Measurements from ENCODE around the gene KRTAP20-4.

Gene KRTAP20-4

DNA sequence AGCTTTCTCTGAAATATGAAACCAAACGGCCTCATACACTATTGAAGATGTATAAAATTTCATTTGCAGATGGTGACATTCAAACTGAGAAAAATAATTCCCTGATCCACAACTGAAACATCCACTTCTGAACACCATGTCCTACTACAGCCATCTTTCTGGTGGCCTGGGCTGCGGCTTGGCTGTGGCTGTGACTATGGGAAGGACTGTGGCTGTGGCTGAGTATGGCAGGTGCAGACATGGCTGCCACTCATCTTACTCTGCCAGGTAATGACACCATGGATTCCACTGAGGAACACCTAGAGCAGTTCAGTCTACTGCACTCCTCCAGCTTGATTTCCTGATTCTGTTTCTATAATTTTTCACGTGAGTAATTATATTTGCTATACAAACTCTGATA is at the start of gene KRTAP20-4:
TSS of gene KRTAP20-4 (plus strand) at position 106 of the 400 bp plus-strand sequence.
- DNase-seq, result no peak

DNA sequence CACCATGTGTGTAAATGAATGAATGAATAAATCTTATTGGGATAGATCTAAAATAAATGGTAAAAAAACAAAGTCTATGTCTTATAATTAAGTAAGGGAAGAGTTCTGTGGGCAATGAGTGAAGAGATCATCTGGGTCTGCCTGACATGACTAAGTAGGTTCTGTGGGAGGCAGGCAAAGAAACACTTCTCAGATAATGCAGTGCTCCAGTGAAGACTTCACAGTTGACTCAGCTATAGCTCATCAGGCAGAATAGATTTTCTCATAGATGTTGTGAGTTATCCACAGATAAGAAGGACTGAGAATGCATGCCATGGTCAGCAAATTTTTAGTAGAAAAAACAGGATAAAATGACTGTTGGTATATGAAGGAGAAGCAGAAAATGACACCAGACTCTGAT is 42.7 kb upstream of the KRTAP20-4 start:
- DNase-seq, result no peak

DNA sequence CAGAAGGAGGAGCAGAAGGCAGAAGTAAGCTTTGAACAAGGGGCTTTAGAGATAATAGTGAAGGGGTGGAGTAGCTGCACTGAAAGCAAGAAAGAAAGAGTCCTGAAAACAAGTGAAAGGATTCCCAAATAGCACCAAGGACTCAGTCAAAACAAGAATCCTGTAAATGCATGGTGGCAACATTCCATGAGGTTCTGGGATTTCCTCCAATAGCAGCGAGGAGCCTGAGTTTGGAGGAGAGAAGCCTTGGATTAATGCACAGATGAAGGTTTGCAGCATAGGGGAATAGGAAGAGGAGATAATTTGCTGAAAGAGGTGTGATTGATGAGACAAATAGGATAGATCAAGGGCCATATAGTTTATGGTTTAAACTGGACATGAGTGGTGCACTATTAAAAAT is 41.1 kb upstream of the KRTAP20-4 start:
- no peak for DNase-seq

DNA sequence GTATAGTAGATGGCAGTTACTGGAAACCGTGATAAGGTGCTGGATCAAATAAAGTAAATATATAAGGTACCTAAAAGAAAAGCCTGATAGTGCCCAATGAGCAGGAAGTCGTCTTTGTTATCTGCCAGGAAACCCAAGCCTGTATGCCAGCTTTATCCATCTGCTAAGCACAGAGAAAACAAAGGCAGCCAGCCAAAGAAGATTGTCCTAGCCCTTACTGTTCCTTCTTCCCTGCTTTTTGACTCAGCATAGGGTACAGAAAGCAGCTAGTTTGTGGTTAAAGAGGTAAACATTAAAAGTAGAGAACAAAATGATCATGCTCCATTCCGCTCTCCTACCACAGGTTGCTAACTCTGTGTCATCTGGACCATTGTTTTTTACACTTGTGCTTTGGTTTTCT is 40.3 kb upstream of the KRTAP20-4 start:
- DNase-seq, result no peak

DNA sequence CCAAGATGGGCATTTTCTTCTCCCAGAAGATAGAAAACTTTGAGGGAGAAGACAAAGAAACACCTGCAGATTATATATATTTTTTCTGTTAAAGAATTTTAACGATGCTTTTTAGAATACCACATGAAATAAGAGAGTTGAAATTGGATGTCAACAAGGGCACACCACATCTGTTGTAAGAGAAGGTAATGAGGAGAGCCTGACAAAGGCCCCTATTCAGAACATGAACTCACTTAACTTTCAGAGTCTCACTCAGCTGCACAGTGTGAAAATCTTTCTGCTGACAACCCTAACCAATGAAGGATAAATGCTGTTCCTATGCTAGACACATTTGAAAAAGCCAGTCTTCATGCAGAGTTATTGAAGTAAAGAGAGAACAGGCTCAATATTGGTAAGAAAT is 37.6 kb upstream of the KRTAP20-4 start:
- no peak for DNase-seq

DNA sequence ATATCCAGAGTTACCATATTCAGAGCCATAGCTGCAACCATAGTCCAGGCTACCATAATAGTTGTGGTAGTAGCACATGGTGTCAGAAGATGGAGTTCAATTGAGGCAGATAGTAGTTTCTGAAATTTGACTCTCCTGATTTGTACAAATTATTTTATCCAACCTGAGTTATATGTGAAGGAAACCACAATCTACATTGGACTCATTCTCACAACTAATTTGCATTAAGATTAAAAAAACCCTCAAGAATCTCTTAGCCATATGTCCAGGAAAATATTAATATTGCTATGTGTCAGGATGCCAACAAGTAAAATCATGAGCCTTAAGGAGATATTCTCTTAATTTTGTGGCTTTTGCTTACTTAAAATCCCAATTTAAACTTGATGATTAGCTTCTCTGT is 30.1 kb upstream of the KRTAP20-4 start, which contains the start of gene KRTAP22-2:
TSS of gene KRTAP22-2 (minus strand) at position 101 of the 400 bp plus-strand sequence.
- DNase-seq, result no peak

DNA sequence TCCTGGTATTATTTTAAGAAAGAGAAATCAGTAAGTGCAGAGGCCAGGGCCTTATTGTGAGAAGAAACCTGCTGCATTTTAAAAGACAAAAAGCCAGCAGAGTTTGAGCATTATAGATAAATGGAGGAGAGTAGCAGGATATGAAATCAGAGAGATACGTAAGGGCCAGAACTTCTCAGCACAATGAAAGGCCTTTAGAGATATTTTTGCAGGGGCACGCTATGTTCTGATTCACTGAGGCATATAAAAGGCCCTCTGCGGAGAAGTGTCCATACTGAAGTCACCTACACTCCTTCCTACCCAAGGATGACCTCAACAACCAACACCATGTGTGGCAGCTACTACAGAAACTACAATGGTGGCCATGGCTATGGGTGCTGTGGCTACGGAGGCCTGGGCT is 28.3 kb upstream of the KRTAP20-4 start, which contains the start of gene KRTAP6-3:
TSS of gene KRTAP6-3 (plus strand) at position 301 of the 400 bp plus-strand sequence. CDS start at position 307, 6 bp downstream.
- DNase-seq, result no peak

DNA sequence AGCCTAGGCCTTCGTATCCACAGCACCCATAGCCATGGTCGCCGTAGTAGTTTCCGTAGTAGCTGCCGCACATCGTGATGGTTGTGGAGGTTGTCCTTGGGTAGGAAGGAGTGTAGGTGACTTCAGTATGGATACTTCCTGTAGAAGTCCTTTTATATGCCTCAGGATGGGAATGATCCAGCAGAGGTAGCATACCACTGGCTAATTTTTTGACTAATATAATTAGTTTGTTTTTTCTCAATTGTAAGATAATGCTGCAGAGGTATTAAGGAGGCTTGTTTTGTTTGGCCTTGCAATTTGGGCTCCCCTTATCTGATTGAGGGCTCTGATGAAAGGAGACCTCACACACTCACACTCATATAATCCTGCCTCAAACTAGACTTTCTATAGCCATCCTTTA is 21.6 kb upstream of the KRTAP20-4 start, which contains the start of gene KRTAP6-2:
TSS of gene KRTAP6-2 (minus strand) at position 101 of the 400 bp plus-strand sequence. CDS start at position 73, 28 bp downstream.
- DNase-seq, result no peak

DNA sequence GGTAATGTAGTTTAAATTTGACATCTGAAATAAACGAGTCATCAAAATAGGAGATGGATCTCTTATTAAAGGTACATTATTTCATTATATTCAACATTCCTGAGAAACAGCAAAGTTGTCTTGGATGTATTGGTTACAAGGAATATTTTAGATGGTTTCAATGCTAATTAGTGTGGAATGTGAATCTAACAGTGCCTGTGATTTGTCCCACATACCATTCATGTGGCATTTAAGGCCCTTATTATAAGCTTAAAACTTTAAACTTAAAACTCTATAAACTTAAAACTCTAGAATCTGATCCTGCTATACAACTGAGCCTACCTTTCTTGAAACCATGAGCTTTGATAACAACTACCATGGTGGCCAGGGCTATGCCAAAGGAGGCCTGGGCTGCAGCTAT is 19.6 kb upstream of the KRTAP20-4 start, which contains the start of gene KRTAP22-1:
TSS of gene KRTAP22-1 (plus strand) at position 301 of the 400 bp plus-strand sequence.
- DNase-seq, result no peak

DNA sequence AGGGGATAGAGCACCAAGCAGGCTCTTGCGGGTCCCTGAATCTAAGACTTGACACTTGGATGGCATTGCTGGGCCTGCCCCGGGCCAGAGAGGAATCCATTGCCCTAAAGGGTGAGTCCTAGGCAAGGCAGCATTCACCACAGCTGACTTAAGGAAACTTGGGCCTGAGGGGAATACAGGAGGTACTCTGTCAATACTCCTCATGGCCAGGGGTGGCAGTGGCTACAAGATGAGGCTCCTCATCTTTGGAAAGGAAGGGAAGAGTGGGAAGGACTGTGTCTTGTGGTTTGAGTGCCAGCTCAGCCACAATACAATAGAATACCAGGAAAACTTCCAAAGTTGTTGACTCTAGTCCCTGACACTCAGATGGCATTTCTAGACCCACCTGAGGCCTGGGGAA is 14.5 kb upstream of the KRTAP20-4 start:
- no peak for DNase-seq

DNA sequence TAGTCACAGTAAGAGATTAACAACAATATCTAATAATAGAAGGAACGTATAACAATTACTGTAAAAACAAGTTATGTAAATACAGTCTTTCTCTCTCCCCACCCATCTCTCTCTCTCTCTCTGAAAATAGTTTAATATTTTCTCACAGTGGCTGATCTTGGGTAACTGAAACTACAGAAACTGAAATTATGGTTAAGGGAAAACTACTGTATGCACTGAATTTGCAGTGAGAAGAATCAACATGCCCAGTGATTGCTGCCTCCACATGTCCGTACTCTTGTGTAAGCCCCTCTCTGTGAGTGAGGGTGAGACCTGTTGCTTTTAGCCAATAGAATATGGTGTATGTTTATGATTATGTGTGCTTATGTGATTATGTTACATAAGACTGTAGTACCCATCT is 8.3 kb upstream of the KRTAP20-4 start:
- no peak for DNase-seq

DNA sequence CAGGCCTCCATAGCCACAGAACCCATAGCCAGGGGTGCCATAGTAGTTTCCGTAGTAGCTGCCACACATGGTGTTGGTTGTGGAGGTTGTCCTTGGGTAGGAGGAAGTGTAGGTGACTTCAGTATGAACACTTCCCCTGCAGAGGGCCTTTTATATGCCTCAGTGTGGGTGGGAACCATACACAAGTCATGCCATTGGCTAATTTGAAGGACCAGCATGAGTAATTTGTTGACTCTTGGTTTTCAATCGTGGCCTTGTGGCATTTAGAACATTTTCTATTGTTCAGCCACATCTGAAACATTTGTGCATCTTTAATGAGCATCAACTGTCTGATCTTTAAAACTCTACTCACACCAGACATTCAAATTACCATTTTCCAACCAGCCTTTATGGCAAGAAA is 6.6 kb upstream of the KRTAP20-4 start, which contains the start of gene KRTAP6-1:
TSS of gene KRTAP6-1 (minus strand) at position 95 of the 400 bp plus-strand sequence. CDS start at position 69, 26 bp downstream.
- DNase-seq, result no peak

DNA sequence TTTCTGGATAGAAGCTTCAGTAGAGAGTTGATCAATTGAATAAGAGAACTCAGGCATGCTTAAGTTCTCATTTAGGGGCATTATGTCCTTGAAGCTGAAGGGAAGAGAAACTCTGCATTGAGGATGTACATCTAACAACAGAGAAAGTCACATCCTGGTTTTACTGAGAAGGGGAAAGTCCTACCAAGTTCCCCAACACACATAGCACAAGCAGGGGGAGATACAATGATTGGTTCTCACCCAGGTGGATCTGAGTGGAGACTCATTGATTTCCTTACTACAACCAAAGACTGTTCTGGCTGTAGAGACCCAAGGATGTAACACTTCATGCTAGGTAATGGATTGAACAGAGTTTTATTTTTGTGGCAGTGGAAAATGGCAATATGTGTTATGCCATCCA is 5.2 kb upstream of the KRTAP20-4 start:
- DNase-seq, result no peak

DNA sequence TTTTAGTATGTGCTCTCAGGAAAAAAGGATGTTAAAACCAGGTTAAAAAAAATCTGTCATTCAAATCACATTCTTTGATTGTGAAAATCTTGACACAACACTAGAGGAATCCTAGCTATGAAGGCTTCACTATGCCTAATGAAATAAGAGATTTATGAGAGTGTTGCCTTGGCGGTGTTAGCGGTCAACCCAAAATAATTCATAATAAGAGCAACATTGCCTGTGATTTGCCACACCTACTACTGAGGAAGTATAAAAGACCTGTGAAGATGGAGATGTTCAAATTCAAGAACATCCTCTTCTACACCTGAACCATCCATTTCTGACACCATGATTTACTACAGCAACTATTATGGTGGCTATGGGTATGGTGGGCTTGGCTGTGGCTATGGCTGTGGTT is 4.3 kb upstream of the KRTAP20-4 start, which contains the start of gene KRTAP20-1:
TSS of gene KRTAP20-1 (plus strand) at position 301 of the 400 bp plus-strand sequence. CDS start at position 331, 30 bp downstream.
- DNase-seq, result no peak

DNA sequence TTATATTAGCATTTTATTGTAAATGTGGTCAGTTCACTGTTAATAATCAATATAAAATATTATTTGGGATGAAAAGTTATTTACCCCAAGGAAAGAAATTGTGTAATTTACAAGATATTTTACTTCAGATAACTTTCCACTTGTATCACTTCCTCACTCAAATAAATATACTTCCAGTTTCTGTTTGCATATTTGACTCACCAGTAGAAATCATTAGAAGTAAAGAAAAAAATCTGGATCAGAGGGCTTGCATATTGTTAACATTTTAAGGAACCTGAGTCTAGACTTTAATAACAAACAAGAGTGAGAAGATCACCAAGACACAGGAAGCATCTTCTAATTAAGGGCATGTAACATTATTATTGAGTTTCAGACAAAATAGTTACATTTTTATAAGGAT is 347 bp upstream of the KRTAP20-4 start:
- DNase-seq, result no peak

DNA sequence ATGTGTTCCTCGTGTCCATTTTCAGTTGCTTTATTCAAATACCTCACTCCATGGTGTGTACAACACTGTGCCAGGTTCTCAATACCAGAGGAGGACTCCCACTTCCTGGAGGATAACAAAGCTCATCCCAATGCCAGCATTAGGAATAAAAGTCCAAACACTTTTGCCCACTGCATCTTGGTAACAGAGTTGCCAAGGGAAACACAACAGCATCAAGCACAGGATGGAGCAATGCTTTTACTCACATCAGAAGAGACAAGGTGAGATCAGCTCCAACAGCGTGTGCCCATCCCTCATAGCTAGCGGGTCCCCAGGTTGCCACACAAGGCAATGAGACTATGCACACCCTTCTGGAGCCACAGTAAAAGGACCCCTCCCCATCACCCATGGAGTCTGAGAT is 2.9 kb downstream of the KRTAP20-4 start:
- DNase-seq, result no peak

DNA sequence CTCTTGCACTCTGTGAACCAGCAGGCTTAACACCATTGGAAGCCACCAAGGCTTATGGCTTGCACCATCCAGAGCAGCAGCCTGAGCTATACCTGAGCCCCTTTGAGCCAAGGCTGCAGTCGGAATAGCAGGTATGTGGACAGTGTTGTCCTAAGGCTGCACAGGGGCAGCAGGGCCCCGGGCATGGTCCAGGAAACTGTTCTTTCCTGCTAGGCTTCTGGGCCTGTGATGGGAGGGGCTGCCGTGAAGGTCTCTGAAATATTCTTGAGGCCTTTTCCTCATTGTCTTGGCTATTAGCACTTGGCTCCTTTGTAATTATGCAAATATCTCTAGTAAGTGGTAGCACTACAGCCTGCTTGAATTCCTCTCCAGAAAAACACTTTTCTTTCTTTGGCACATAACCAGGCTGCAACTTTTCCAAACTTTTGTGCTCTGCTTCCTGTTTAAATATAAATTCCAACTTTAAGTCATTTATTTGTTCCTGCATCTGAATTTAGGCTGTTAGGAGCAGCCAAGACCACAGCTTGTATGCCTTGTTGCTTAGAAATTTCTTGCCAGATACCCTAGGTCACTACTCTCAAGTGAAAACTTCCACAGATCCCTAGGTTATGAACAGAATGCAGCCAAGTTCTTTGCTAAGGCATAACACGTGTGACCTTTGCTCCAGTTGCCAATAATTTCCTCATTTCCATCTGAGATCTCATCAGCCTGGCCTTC is 5.2 kb downstream of the KRTAP20-4 start:
- DNase-seq, result no peak

DNA sequence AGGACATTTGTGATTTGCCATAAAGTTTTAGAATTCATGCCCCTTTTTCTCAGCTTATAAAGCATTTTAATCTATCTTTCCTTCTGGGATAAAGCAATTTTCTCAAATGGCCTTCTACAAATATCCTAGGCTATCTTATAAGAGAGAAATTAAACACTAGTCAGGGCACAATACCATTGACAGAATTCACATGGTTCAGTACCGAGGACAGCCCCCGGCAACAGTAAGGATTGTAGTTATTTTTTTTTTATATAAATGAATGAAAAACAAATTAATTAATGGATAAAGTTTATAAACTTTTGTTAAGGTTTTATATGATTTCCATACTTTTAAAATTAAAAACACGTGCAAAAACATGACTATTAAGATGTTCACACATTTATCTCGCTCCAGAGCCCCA is 7.7 kb downstream of the KRTAP20-4 start:
- DNase-seq, result no peak

DNA sequence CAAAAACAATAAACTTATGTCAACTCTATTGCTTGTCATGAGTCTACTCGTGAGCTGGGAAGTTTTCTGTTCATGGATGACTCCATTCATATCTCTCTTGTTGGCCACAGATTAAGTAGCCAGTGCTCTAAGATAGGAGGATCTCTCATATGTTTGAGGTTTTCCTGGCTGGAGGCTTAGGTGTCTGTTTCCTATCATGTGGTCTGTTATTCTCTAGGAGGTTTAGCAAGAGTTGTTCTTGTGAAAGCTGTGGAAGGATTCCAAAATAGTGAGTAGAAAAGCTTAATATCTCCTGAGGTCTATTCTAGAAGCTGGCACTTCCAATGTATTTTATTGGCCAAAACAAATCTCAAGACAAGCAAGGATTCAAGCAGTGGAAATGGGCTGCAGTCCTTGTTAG is 8.8 kb downstream of the KRTAP20-4 start:
- DNase-seq, result no peak

DNA sequence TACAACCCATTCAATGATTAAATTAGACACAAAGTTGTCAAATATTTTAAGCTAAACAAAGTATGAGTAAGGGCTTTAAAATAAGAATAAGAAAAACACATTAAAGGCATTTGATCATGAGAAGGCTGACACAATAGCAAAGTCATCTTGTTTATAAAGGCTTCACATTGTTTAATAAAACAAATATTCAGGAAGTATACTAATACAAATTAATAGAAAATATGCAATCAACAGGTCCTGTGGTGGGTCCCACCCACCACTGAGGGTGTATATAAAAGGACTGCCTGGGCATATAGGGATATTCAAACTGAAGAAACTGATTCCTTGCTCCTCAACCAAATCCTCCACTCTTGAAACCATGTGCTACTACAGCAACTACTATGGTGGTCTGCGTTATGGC is 14.5 kb downstream of the KRTAP20-4 start, which contains the start of gene KRTAP20-2:
TSS of gene KRTAP20-2 (plus strand) at position 301 of the 400 bp plus-strand sequence. CDS start at position 359, 58 bp downstream.
- no peak for DNase-seq

DNA sequence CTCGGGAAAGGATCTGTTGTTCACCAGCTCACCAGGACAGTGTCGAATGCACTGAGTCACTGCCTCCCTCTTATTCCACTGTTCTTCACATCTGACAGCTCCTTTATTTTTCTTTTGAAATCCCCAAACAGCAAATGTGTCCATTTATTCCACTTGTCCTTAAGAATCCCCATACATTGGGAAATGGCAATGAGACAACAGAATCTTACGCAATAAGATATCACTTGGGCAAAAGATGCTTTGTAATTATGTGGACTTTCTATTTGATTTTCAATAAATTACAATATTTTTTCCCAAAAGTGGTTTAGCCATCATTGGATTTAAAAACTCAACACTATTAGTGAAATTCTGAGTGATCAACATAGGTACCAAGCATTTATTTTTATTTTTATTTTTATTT is 18.3 kb downstream of the KRTAP20-4 start:
- DNase-seq, result no peak

DNA sequence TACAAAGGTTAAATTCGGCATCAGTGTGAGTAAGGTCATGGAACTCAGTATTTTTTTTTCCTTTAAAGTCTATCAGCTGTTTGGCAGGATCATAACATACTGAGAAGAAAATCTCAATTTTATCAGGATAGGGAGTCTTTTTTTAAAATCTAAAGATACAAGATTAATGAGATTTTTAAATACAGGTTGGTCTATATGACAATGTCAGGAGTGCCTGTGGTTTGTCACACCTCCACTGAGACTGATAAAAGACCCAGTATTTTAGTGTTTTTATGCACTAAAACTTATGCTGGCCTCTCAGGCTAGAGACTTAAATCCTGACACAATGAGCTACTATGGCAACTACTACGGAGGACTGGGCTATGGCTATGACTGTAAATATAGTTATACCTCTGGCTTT is 22.1 kb downstream of the KRTAP20-4 start, which contains the start of gene KRTAP20-3:
TSS of gene KRTAP20-3 (plus strand) at position 301 of the 400 bp plus-strand sequence.
- no peak for DNase-seq

DNA sequence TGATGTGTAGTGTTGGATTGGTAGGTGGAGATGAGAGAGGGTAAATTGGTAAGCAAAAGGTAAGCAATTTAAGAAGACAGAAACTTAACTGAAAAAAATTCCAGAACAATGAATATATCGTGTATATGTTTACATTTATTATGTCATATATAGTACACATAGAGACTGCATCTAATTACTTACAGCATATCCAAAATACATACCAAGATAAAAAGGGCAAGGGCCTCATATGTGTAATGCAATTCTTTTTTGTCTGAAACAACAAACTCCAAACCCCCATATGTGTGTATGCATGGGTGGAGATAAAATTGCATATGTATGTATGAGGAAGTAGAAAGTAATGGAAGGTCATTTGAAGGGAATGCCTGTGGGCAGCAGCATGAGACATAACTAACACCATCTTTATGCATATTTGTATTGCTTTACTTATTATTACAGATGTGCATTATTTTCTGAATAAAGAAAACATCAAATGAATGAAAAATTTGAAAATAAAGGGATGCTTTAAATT is 26.5 kb downstream of the KRTAP20-4 start:
- no peak for DNase-seq

DNA sequence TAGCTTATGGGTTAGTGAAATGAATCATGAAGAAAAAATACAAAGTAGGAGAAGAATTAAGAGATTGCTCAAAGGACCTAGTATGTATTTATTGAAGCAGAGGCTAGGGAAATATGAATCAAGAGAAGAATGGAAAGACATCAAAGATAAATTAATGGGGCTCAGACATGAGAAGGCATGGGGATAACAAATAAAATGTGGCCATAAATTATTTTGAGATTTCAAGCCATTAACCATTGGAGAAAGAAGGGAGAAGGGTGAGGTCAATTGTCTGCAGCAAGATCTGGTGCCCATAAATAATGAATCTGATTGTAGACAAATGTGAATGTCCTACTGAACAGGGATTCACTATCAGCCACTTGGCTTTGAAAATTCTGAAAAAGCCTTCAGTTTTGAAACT is 32.5 kb downstream of the KRTAP20-4 start:
- DNase-seq, result no peak

All from stimulated activated CD8-positive, alpha-beta memory T cell treated with anti-CD3 and anti-CD28 coated beads, Interleukin-4, amount 100 ng/mL, for 48 hours (primary cell).